Panc1 (cell line): ENCODE data around the gene PHACTR4.

Experiments used
- CTCF ChIP-seq: fragments of 450-650 bp; IDR thresholded peaks from 2 replicates; pipeline ENCODE4 v1.5.1; 2017; ENCODE audit warnings: mild to moderate bottlenecking
- POLR2AphosphoS5 ChIP-seq: IDR thresholded peaks from 2 replicates; pipeline ENCODE4 v1.6.1; 2012; ENCODE audit warnings: mild to moderate bottlenecking, low read depth, low read length, moderate library complexity
- REST ChIP-seq, 2 experiments: IDR thresholded peaks; 2 replicates each; pipeline ENCODE4 v1.6.1; 2011 to 2012; ENCODE audit warnings: low read depth in 2 of 2, control low read depth in 1 of 2, low read length in 1 of 2, mild to moderate bottlenecking in 1 of 2, moderate library complexity in 1 of 2; ENCODE audit not compliant: insufficient read depth in 1 of 2
- SIN3A ChIP-seq: IDR thresholded peaks from 2 replicates; pipeline ENCODE4 v1.6.1; 2012; ENCODE audit warnings: low read depth, mild to moderate bottlenecking, low read length, moderate library complexity, borderline replicate concordance; ENCODE audit not compliant: insufficient read depth
- TCF7L2 ChIP-seq: IDR thresholded peaks from 2 replicates; pipeline ENCODE4 v1.6.1; 2011; ENCODE audit warnings: mild to moderate bottlenecking, low read depth, low read length, inconsistent platforms

GRCh38 chr1:28439320-28439719, 69.8 kb downstream of the PHACTR4 start:
- no peak for TF ChIP-seq CTCF
- TF ChIP-seq SIN3A: no peak
- TF ChIP-seq REST (IDR thresholded peaks at IDR 0.05; ENCODE audit: insufficient read depth in 1 of 2, low read depth in 2 of 2, low read length in 1 of 2): no peak
- no peak for TF ChIP-seq POLR2AphosphoS5
- TF ChIP-seq TCF7L2: no peak
